Kidney epithelial cell (primary cell): Measurements from ENCODE around the gene SEMA4B. TPM values are rescaled to one million over a fixed set of nuclear protein-coding genes. Genes with fewer than 3 reads are reported as not detected.

ENCODE experiments used
- DNase-seq: peaks from one replicate; pipeline ENCODE4 v3.0.0-alpha.2; 2010; ENCODE audit warnings: low read depth
- H3K27me3 ChIP-seq: 2 replicates; pipeline ENCODE4 v1.6.0; 2011; ENCODE audit warnings: low read length; ENCODE audit not compliant: control insufficient read depth, insufficient read depth
- H3K36me3 ChIP-seq: 2 replicates; pipeline ENCODE4 v1.5.1; 2011; ENCODE audit warnings: low read length; ENCODE audit not compliant: control insufficient read depth, insufficient read depth
- H3K4me3 ChIP-seq: 2 replicates; pipeline ENCODE4 v1.5.1; 2011; ENCODE audit warnings: low read depth, mild to moderate bottlenecking, control low read depth, low read length
- CTCF ChIP-seq: IDR thresholded peaks from 2 replicates; pipeline ENCODE4 v1.5.1; 2011; ENCODE audit warnings: mild to moderate bottlenecking, moderate library complexity, low read length, control low read depth, inconsistent platforms; ENCODE audit not compliant: insufficient read depth, poor library complexity, severe bottlenecking
- total RNA-seq: library from RNA; depleted of rRNA; stranded (reverse); fragments of >200 nt; gene quantifications from 2 replicates; pipeline ENCODE4 v1.2.3, GENCODE V29; 2015

SEMA4B gene
- total RNA-seq, 1 donor from 2014 or later = 44.2 TPM

DNA sequence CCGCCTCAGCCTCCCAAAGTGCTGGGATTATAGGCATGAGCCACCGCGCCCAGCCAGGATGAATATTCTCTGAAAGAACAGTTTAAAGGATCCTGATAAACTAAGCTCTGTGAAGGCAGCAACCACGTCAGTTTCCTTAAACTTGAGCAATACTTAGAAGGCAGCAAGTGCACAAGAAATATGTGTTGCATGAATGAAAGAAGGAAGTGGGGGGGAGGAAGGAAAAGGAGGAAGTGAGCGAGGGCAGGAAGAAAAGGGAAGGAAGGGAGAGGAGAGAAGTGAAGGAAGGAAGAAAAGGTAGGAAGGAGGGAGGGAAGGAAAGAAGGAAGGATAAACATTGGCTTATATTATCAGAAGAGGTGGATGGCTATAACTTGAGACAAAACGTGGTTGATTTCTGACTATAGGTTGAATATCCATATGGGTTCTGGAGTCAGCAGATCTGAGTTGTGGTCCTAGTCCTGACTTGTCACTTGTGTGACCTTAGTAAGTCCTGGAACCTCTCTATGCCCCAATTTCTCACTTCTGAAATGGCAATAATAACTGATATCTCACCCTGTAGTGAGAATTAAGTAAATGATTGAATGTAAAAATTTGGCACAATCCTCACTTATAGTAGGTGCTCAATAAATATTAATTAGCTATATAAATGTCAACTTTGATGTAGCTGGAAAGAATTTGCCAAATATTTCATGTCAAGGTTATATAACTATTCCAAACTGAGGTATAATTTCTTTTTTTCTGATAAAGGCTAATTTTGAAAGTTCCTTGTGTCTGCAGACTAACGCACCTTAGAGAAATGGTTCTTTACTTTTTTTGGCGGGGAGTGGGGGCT is 12.0 kb upstream of the SEMA4B start:
- H3K4me3 ChIP-seq = no peak overlapping the region
- no peak for TF ChIP-seq CTCF
- peaks cover 1% of the 10 kb centered on the region for H3K36me3 ChIP-seq
- DNase-seq = no peak
- no peaks in the 10 kb centered on the region for H3K27me3 ChIP-seq

- Histone ChIP-seq H3K27me3 (no peaks in the 10 kb centered on the region), H3K36me3 (peaks cover 1% of the 10 kb centered on the region), H3K4me3 (no peak overlapping the region)
- TF ChIP-seq CTCF = no peak
- DNase-seq = no peak
These were observed 11.2 kb upstream of the SEMA4B start for GRCh38 chr15:90189781-90190467.

DNA sequence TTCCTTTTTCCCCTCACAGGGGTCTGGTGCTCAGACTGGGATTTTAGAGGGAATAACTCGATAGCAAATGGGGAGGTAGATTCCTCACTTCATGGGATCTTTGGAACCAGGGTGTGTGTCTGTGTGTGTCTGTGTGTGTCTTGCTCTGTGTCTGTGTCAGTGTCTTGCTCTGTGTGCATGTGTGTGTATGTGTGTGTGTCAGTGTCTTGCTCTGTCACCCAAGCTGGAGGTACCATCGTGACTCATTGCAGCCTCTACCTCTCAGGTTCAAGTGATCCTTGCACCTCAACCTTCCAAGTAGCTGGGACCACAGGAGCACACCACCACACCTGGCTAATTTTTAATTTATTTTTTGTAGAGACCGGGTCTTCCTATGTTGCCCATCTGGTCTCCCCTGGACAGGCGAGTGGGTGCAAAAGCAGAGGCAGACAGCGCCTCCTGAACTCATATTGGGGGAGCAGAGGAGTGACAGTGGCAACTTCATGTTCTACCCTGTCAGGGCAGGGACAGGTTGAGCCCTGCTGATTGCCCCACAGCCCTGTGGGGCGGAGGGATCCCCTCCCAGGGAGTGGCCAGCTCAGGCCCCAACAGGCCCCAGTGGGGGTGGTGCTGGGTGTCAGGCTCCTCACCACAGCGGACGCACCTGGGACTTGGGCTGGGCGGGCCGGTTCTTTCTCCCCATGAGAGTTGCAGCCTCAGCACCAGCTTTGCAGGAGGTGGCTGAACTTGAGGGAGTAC is 10.4 kb upstream of the SEMA4B start:
- no peak for DNase-seq
- H3K4me3 ChIP-seq = no peak overlapping the region
- TF ChIP-seq CTCF = no peak
- H3K27me3 ChIP-seq = no peaks in the 10 kb centered on the region
- peaks cover 1% of the 10 kb centered on the region for H3K36me3 ChIP-seq

DNA sequence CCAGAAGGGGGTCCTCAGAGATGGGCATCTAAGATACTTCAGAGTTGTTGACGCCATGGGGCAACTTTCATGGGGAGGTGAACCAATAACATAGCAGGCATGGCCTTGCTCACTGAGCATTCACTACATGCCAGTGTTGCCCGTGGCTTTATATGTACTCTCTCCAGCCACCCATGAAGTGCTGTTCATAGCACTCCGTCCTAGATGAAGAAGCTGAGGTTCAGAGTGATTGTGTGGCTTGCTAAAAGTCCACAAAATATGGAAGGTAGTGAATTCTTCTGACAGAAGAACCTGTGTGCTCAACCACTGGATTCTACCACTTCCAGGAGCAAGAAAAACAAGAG is 9.8 kb upstream of the SEMA4B start:
- no peak for DNase-seq
- no peak overlapping the region for H3K4me3 ChIP-seq
- TF ChIP-seq CTCF = no peak
- no peaks in the 10 kb centered on the region for H3K27me3 ChIP-seq
- peaks cover 1% of the 10 kb centered on the region for H3K36me3 ChIP-seq

- Histone ChIP-seq H3K27me3 (no peaks in the 10 kb centered on the region), H3K4me3 (no peak overlapping the region), H3K36me3 (peaks cover 1% of the 10 kb centered on the region)
- no peak for TF ChIP-seq CTCF
- peak; percentile 60 for DNase-seq
These were observed 9.2 kb upstream of the SEMA4B start for GRCh38 chr15:90191794-90192509.
